K562 (cell line): ENCODE data around the gene TIPIN. TPM values are rescaled to one million over a fixed set of nuclear protein-coding genes. Genes with fewer than 3 reads are reported as not detected.

Experiments used
- CEBPG ChIP-seq, 3 experiments: fragments of 200-800 bp in 1 of 3; sonication (Bioruptor generic) in 1 of 3; sonication (generic) in 1 of 3; formaldehyde crosslinking in 1 of 3; IDR thresholded peaks in 2 of 3; conservative IDR thresholded peaks in 1 of 3; 2 replicates each; pipeline versions ENCODE4 v1.6.1 to v1.8.0; 2016 to 2022; ENCODE audit warnings: missing compliant biosample characterization in 2 of 3, missing genetic modification characterization in 2 of 3, mild to moderate bottlenecking in 1 of 3, missing genetic modification reagents in 1 of 3
- FOXP1 ChIP-seq: sonication (generic); formaldehyde crosslinking; IDR thresholded peaks from 2 replicates; pipeline ENCODE4 v1.8.0; 2022; ENCODE audit warnings: mild to moderate bottlenecking, missing genetic modification reagents
- HEY1 ChIP-seq: fragments of 250-450 bp; sonication (Bioruptor Pico); IDR thresholded peaks from 2 replicates; pipeline ENCODE4 v1.5.0; 2020; ENCODE audit warnings: mild to moderate bottlenecking, moderate library complexity, borderline replicate concordance
- MBD2 ChIP-seq: sonication (generic); IDR thresholded peaks from 2 replicates; pipeline ENCODE4 v1.6.1; 2016; ENCODE audit warnings: low read depth, borderline replicate concordance
- NONO ChIP-seq, 2 experiments: fragments of 200-400 bp in 1 of 2; fragments of 450-650 bp in 1 of 2; formaldehyde crosslinking in 1 of 2; IDR thresholded peaks; 2 replicates each; pipeline ENCODE4 v1.6.1; 2017; ENCODE audit warnings: low read depth in 2 of 2, mild to moderate bottlenecking in 2 of 2, moderate library complexity in 2 of 2, low read length in 1 of 2
- SRSF9 ChIP-seq: fragments of 200-400 bp; formaldehyde crosslinking; IDR thresholded peaks from 2 replicates; pipeline ENCODE4 v1.6.1; 2017; ENCODE audit warnings: low read depth, low read length, borderline replicate concordance
- TAF9B ChIP-seq: fragments of 450-650 bp; IDR thresholded peaks from 2 replicates; pipeline ENCODE4 v1.6.1; 2018; ENCODE audit warnings: mild to moderate bottlenecking; ENCODE audit not compliant: partially characterized antibody
- THAP12 ChIP-seq: fragments of 250-450 bp; sonication (Bioruptor Pico); IDR thresholded peaks from 2 replicates; pipeline ENCODE4 v1.9.0; 2021; ENCODE audit warnings: mild to moderate bottlenecking, inconsistent platforms
- USF2 ChIP-seq: sonication (generic); formaldehyde crosslinking; IDR thresholded peaks from 2 replicates; pipeline ENCODE4 v1.5.0; 2020; ENCODE audit warnings: missing genetic modification reagents
- ZNF280B ChIP-seq: fragments of 250-450 bp; sonication (Bioruptor Pico); IDR thresholded peaks from 2 replicates; pipeline ENCODE4 v1.5.1; 2021; ENCODE audit warnings: mild to moderate bottlenecking
- polyA plus RNA-seq, 8 experiments: library from polyadenylated mRNA; depleted of rRNA in 4 of 8; stranded (reverse) in 5 of 8; unstranded in 3 of 8; fragments of >200 nt; fragmentation: Nextera tagmentation in 2 of 8; fragmentation: Illumina TruSeq in 1 of 8; extraction: Ambion mirVana in 2 of 8; extraction: Trizol in 1 of 8; gene quantifications; 2 replicates each; pipeline versions ENCODE4 v1.2.1 to v1.2.3, GENCODE V29; 2011 to 2014; ENCODE audit warnings: inconsistent platforms in 1 of 8, missing spikeins in 1 of 8
- total RNA-seq, 7 experiments: library from RNA; depleted of rRNA in 6 of 7; stranded (reverse); fragments of >200 nt in 6 of 7; fragmentation: Illumina TruSeq in 2 of 7; extraction: Trizol in 2 of 7; gene quantifications; 2 replicates each; pipeline versions ENCODE4 v1.2.1 to v1.2.3, GENCODE V29; 2011 to 2021; ENCODE audit warnings: low replicate concordance in 1 of 7
- TF ChIP-seq, protein P1 (sequence below), 2 experiments: fragments of 450-650 bp; IDR thresholded peaks; 2 replicates each; pipeline ENCODE4 v1.6.1; 2018; ENCODE audit warnings: mild to moderate bottlenecking in 2 of 2, low read depth in 1 of 2; ENCODE audit not compliant: partially characterized antibody in 2 of 2
- TF ChIP-seq, protein P2 (sequence below): fragments of 450-650 bp; formaldehyde crosslinking; IDR thresholded peaks from 2 replicates; pipeline ENCODE4 v1.4.0; 2020; ENCODE audit warnings: mild to moderate bottlenecking, moderate library complexity
- TF ChIP-seq, protein P3 (sequence below): fragments of 250-450 bp; sonication (Bioruptor Pico); IDR thresholded peaks from 2 replicates; pipeline ENCODE4 v1.4.0; 2020; ENCODE audit warnings: borderline replicate concordance

The TIPIN gene
- total and polyA plus RNA-seq, 9 of the 15 experiments (the other 6 are each of a cell fraction or from before 2014, with no cell fraction given) = 22.9 to 61.4 (median 42.0) TPM

DNA sequence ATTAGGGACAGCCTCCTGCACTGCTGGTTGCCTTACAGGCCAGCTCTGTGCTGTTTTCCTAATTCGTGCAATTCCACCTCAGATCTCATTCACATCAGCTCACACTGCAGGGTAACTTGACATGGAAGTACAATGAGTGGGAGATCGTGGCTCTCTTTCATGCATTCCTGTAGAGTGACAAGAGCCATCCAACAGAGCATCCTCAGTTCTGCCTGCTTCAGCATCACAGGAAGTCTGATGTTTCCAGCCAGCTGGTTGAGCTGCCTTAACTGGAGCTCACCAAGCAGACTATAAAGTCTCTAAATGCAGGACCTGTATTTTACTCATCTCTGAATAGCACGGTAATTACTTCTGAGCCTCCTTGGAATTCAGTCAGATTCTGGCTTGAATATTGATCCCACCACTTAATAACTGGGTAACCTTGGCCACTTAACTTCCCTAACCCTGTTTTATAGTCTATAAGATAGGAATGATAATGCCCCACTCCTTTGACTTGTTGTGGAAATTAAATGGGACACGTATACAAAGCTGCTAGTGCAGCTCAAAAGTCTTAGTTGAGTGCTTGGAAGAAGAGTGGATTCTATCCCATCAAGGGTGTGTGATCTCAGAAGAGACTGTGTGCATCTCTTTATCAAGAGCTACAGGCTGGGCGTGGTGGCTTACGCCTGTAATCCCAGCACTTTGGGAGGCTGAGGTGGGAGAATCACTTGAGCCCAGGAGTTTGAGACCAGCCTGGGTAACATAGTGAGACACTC is 64.5 kb downstream of the TIPIN start (continued):
- TF ChIP-seq, protein P1, sequence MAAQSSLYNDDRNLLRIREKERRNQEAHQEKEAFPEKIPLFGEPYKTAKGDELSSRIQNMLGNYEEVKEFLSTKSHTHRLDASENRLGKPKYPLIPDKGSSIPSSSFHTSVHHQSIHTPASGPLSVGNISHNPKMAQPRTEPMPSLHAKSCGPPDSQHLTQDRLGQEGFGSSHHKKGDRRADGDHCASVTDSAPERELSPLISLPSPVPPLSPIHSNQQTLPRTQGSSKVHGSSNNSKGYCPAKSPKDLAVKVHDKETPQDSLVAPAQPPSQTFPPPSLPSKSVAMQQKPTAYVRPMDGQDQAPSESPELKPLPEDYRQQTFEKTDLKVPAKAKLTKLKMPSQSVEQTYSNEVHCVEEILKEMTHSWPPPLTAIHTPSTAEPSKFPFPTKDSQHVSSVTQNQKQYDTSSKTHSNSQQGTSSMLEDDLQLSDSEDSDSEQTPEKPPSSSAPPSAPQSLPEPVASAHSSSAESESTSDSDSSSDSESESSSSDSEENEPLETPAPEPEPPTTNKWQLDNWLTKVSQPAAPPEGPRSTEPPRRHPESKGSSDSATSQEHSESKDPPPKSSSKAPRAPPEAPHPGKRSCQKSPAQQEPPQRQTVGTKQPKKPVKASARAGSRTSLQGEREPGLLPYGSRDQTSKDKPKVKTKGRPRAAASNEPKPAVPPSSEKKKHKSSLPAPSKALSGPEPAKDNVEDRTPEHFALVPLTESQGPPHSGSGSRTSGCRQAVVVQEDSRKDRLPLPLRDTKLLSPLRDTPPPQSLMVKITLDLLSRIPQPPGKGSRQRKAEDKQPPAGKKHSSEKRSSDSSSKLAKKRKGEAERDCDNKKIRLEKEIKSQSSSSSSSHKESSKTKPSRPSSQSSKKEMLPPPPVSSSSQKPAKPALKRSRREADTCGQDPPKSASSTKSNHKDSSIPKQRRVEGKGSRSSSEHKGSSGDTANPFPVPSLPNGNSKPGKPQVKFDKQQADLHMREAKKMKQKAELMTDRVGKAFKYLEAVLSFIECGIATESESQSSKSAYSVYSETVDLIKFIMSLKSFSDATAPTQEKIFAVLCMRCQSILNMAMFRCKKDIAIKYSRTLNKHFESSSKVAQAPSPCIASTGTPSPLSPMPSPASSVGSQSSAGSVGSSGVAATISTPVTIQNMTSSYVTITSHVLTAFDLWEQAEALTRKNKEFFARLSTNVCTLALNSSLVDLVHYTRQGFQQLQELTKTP (IDR thresholded peaks at IDR 0.05; ENCODE audit: low read depth in 1 of 2, partially characterized antibody in 2 of 2) = no peak
- TF ChIP-seq TAF9B = no peak
- no peak for TF ChIP-seq NONO (IDR thresholded peaks at IDR 0.05; ENCODE audit: low read depth in 2 of 2, low read length in 1 of 2)
- TF ChIP-seq, protein P2, sequence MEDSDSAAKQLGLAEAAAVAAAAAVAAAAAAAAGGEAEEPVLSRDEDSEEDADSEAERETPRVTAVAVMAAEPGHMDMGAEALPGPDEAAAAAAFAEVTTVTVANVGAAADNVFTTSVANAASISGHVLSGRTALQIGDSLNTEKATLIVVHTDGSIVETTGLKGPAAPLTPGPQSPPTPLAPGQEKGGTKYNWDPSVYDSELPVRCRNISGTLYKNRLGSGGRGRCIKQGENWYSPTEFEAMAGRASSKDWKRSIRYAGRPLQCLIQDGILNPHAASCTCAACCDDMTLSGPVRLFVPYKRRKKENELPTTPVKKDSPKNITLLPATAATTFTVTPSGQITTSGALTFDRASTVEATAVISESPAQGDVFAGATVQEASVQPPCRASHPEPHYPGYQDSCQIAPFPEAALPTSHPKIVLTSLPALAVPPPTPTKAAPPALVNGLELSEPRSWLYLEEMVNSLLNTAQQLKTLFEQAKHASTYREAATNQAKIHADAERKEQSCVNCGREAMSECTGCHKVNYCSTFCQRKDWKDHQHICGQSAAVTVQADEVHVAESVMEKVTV (CRISPR knock-in tag) = no peak
- TF ChIP-seq ZNF280B (CRISPR knock-in tag) = no peak
- no peak for TF ChIP-seq FOXP1 (CRISPR knock-in tag)
- TF ChIP-seq THAP12 (CRISPR knock-in tag) = no peak
- TF ChIP-seq SRSF9 = no peak
- TF ChIP-seq CEBPG (CRISPR knock-in tag; IDR thresholded peaks at IDR 0.05) = no peak
- TF ChIP-seq CEBPG (tag; conservative IDR thresholded peaks at IDR 0.05 in 1 of 2, IDR thresholded peaks at IDR 0.05 in 1 of 2) = no peak
- TF ChIP-seq USF2 (CRISPR knock-in tag) = no peak
- TF ChIP-seq MBD2 = no peak
- TF ChIP-seq, protein P3, sequence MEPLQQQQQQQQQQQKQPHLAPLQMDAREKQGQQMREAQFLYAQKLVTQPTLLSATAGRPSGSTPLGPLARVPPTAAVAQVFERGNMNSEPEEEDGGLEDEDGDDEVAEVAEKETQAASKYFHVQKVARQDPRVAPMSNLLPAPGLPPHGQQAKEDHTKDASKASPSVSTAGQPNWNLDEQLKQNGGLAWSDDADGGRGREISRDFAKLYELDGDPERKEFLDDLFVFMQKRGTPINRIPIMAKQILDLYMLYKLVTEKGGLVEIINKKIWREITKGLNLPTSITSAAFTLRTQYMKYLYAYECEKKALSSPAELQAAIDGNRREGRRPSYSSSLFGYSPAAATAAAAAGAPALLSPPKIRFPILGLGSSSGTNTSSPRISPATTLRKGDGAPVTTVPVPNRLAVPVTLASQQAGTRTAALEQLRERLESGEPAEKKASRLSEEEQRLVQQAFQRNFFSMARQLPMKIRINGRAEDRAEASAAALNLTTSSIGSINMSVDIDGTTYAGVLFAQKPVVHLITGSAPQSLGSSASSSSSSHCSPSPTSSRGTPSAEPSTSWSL (CRISPR knock-in tag) = no peak
- no peak for TF ChIP-seq HEY1
